H1 (cell line): ENCODE measurements around the gene TMEM35B. TPM values are rescaled to one million over a fixed set of nuclear protein-coding genes. Genes with fewer than 3 reads are reported as not detected.

Source experiments
- CTCF ChIA-PET: fragments of 300-600 bp; sonication (Branson Sonifier 250); formaldehyde crosslinking; loops from one replicate; lab custom pipeline; 2021; ENCODE audit not compliant: partially characterized antibody; lab: Charles Lee
- POLR2A ChIA-PET: fragments of 300-600 bp; sonication (Branson Sonifier 250); formaldehyde crosslinking; loops from one replicate; lab custom pipeline; 2021; ENCODE audit warnings: inconsistent platforms; ENCODE audit not compliant: partially characterized antibody; lab: Charles Lee
- DNase-seq, 2 experiments: peaks; one replicate each; pipeline versions ENCODE4 v3.0.0 to v3.0.0-alpha.2; 2010 to 2022; ENCODE audit warnings: low spot score in 2 of 2, low read depth in 1 of 2, mixed read lengths in 1 of 2
- FAIRE-seq: peaks from 2 replicates; lab custom pipeline; 2011; peaks lifted over from hg19 to GRCh38; lab: Jason Lieb, UNC
- H2AFZ ChIP-seq: 2 replicates; pipeline ENCODE4 v1.8.1; 2012; ENCODE audit warnings: low read length, inconsistent platforms
- H2AK5ac ChIP-seq: 2 replicates; pipeline ENCODE4 v1.6.1; 2013; ENCODE audit warnings: low read depth, low read length
- H2BK120ac ChIP-seq: replicated peaks from 2 replicates; pipeline ENCODE3; 2013; ENCODE audit warnings: low read depth, low read length, inconsistent platforms
- H2BK12ac ChIP-seq: 2 replicates; pipeline ENCODE4 v1.6.1; 2013; ENCODE audit warnings: low read depth, low read length
- H2BK15ac ChIP-seq: 2 replicates; pipeline ENCODE4 v1.6.1; 2013; ENCODE audit warnings: low read length
- H2BK20ac ChIP-seq: 2 replicates; pipeline ENCODE4 v1.6.1; 2013; ENCODE audit warnings: low read length
- H2BK5ac ChIP-seq: 2 replicates; pipeline ENCODE4 v1.6.1; 2013; ENCODE audit warnings: low read depth, low read length
- H3K14ac ChIP-seq: 2 replicates; pipeline ENCODE4 v1.6.1; 2013; ENCODE audit warnings: inconsistent platforms; ENCODE audit not compliant: insufficient read length
- H3K18ac ChIP-seq: 2 replicates; pipeline ENCODE4 v1.6.1; 2013; ENCODE audit warnings: low read length; ENCODE audit errors: extremely low read depth
- H3K23ac ChIP-seq: 2 replicates; pipeline ENCODE4 v1.6.1; 2013; ENCODE audit warnings: inconsistent platforms; ENCODE audit not compliant: insufficient read length
- H3K23me2 ChIP-seq: 2 replicates; pipeline ENCODE4 v1.6.1; 2013; ENCODE audit warnings: low read depth, low read length
- H3K27ac ChIP-seq: 2 replicates; pipeline ENCODE4 v1.6.1; 2011; ENCODE audit warnings: low read depth, low read length, inconsistent platforms
- H3K27me3 ChIP-seq, 4 experiments: replicated peaks in 1 of 4; 1 replicate in 1 of 4; 2 replicates in 3 of 4; pipeline versions ENCODE4 v1.6.1 to v1.8.1; 2011 to 2013; ENCODE audit warnings: low read length in 3 of 4, mild to moderate bottlenecking in 3 of 4, inconsistent platforms in 2 of 4, mixed read lengths in 2 of 4, moderate library complexity in 1 of 4; ENCODE audit not compliant: control insufficient read depth in 3 of 4, insufficient read depth in 3 of 4; ENCODE audit errors: extremely low read depth in 1 of 4
- H3K36me3 ChIP-seq, 4 experiments: 2 replicates each; pipeline versions ENCODE4 v1.6.1 to v1.8.1; 2011 to 2013; ENCODE audit warnings: mild to moderate bottlenecking in 4 of 4, low read length in 3 of 4, moderate library complexity in 2 of 4, control low read depth in 1 of 4, inconsistent platforms in 1 of 4; ENCODE audit not compliant: insufficient read depth in 4 of 4, control insufficient read depth in 2 of 4
- H3K4ac ChIP-seq: replicated peaks from 2 replicates; pipeline ENCODE3; 2013; ENCODE audit warnings: low read length, low read depth, mixed read lengths, inconsistent platforms; ENCODE audit not compliant: insufficient read length
- H3K4me1 ChIP-seq, 4 experiments: replicated peaks in 1 of 4; 1 replicate in 1 of 4; 2 replicates in 3 of 4; pipeline versions ENCODE4 v1.6.1 to v1.8.1; 2011 to 2013; ENCODE audit warnings: low read length in 3 of 4, inconsistent platforms in 2 of 4, mixed read lengths in 1 of 4; ENCODE audit not compliant: insufficient read depth in 4 of 4, control insufficient read depth in 3 of 4
- H3K4me2 ChIP-seq, 2 experiments: 2 replicates each; pipeline versions ENCODE4 v1.6.1 to v1.8.1; 2011 to 2013; ENCODE audit warnings: low read depth in 2 of 2, low read length in 2 of 2, control low read depth in 1 of 2, inconsistent platforms in 1 of 2, mild to moderate bottlenecking in 1 of 2; ENCODE audit not compliant: insufficient read depth in 1 of 2
- H3K4me3 ChIP-seq, 4 experiments: fragments of 200-600, 300-600 bp in 1 of 4; sonication (generic), shearing (Covaris generic), sonication (Bioruptor Twin) in 1 of 4; 2 replicates each; pipeline versions ENCODE4 v1.5.1 to v1.8.1; 2011 to 2016; ENCODE audit warnings: low read length in 4 of 4, low read depth in 3 of 4, control low read depth in 2 of 4, inconsistent platforms in 2 of 4, mild to moderate bottlenecking in 2 of 4, mixed read lengths in 1 of 4, moderate library complexity in 1 of 4; ENCODE audit not compliant: insufficient read depth in 2 of 4; ENCODE audit errors: extremely low read depth in 1 of 4
- H3K56ac ChIP-seq: replicated peaks from 2 replicates; pipeline ENCODE3; 2013; ENCODE audit warnings: low read depth, mild to moderate bottlenecking, mixed read lengths, low read length, inconsistent platforms; ENCODE audit not compliant: insufficient read length
- H3K79me1 ChIP-seq: 2 replicates; pipeline ENCODE4 v1.6.1; 2013; ENCODE audit warnings: low read depth, low read length, control low read depth
- H3K79me2 ChIP-seq, 2 experiments: 2 replicates each; pipeline versions ENCODE4 v1.6.1 to v1.8.1; 2012 to 2013; ENCODE audit warnings: low read length in 2 of 2, mild to moderate bottlenecking in 2 of 2, inconsistent platforms in 1 of 2; ENCODE audit not compliant: insufficient read depth in 2 of 2, control insufficient read depth in 1 of 2
- H3K9ac ChIP-seq, 4 experiments: replicated peaks in 1 of 4; 1 replicate in 1 of 4; 2 replicates in 3 of 4; pipeline versions ENCODE4 v1.6.1 to v1.8.1; 2011 to 2013; ENCODE audit warnings: low read depth in 3 of 4, low read length in 3 of 4, control low read depth in 2 of 4, mild to moderate bottlenecking in 2 of 4, moderate library complexity in 2 of 4, inconsistent platforms in 1 of 4; ENCODE audit errors: extremely low read depth in 1 of 4
- H3K9me3 ChIP-seq, 2 experiments: 2 replicates each; pipeline versions ENCODE4 v1.6.1 to v1.8.1; 2012 to 2013; ENCODE audit warnings: mild to moderate bottlenecking in 2 of 2, moderate library complexity in 2 of 2, control low read depth in 1 of 2, inconsistent platforms in 1 of 2, low read depth in 1 of 2, low read length in 1 of 2, mixed read lengths in 1 of 2; ENCODE audit not compliant: insufficient read depth in 2 of 2
- H4K20me1 ChIP-seq, 2 experiments: replicated peaks in 1 of 2; 2 replicates each; pipeline versions ENCODE3 to v1.8.1; 2011 to 2013; ENCODE audit warnings: inconsistent platforms in 2 of 2, low read length in 2 of 2, mild to moderate bottlenecking in 1 of 2; ENCODE audit not compliant: insufficient read depth in 2 of 2, control insufficient read depth in 1 of 2
- H4K5ac ChIP-seq: 2 replicates; pipeline ENCODE4 v1.6.1; 2013; ENCODE audit warnings: low read length, low read depth, mixed read lengths, inconsistent platforms; ENCODE audit not compliant: insufficient read length
- H4K8ac ChIP-seq: 2 replicates; pipeline ENCODE4 v1.8.0; 2013; ENCODE audit warnings: mild to moderate bottlenecking, moderate library complexity, low read length, inconsistent platforms; ENCODE audit not compliant: insufficient read depth; ENCODE audit errors: extremely low read depth
- H4K91ac ChIP-seq: replicated peaks from 2 replicates; pipeline ENCODE3; 2013; ENCODE audit warnings: low read length, mixed read lengths, inconsistent platforms; ENCODE audit not compliant: insufficient read length
- HDAC2 ChIP-seq, 2 experiments: fragments of 300-600 bp in 1 of 2; sonication (generic) in 1 of 2; IDR thresholded peaks; 2 replicates each; pipeline ENCODE4 v1.6.1; 2011 to 2012; ENCODE audit warnings: low read depth in 2 of 2, low read length in 2 of 2, mild to moderate bottlenecking in 2 of 2, moderate library complexity in 2 of 2, borderline replicate concordance in 1 of 2, inconsistent platforms in 1 of 2
- JUND ChIP-seq: IDR thresholded peaks from 2 replicates; pipeline ENCODE4 v1.6.1; 2011; ENCODE audit warnings: mild to moderate bottlenecking, improper control_type of control experiment, low read length
- NRF1 ChIP-seq: IDR thresholded peaks from 2 replicates; pipeline ENCODE4 v1.6.1; 2011; ENCODE audit warnings: mild to moderate bottlenecking, low read depth, low read length, improper control_type of control experiment
- SP1 ChIP-seq: IDR thresholded peaks from 2 replicates; pipeline ENCODE4 v1.6.1; 2011; ENCODE audit warnings: low read depth, low read length
- TEAD4 ChIP-seq: IDR thresholded peaks from 2 replicates; pipeline ENCODE4 v1.6.1; 2012; ENCODE audit warnings: low read depth, low read length, inconsistent platforms, mixed read lengths
- ZNF274 ChIP-seq: IDR thresholded peaks from 2 replicates; pipeline ENCODE4 v1.7.0; 2012; ENCODE audit warnings: low read length, borderline replicate concordance; ENCODE audit errors: extremely low read depth
- polyA plus RNA-seq, 7 experiments: library from polyadenylated mRNA; depleted of rRNA in 3 of 7; stranded (reverse) in 5 of 7; unstranded in 2 of 7; fragments of >200 nt in 5 of 7; fragments of 200-250 nt in 2 of 7; gene quantifications; 1 replicate in 5 of 7; 2 replicates in 1 of 7; 4 replicates in 1 of 7; pipeline versions ENCODE4 v1.2.1 to v1.2.3, GENCODE V29; 2011 to 2013; ENCODE audit warnings: missing spikeins in 2 of 7, mixed read lengths in 2 of 7
- total RNA-seq: library from RNA; stranded (reverse); fragmentation: NEBNext Ultra II Directional; extraction: Animal tissue kit (Norgen Biotek cat#: 25700); gene quantifications from 2 replicates; pipeline ENCODE4 v1.2.1, GENCODE V29; 2021

TMEM35B gene
- total and polyA plus RNA-seq, 2 of the 8 experiments (the other 6 are each of a cell fraction or from before 2014, with no cell fraction given): 10.2 to 31.1 TPM

DNA sequence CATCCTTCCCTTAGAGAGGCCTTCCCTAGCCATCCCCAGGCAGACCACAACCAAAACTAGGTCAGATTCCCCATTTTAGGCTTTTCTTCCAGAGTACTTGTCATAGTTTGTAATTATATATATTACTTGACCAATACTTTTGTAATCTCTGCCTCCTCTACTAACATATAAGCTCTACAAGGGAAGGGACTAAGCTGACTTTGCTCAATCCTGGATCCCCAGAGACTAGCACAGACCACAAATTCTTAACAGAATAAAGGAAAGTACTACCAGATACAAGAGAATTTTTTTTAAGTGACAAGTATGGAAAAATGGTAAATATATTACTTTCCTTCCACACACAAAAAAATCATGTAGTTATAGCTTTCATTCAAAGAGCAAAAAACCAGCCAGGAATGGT is 44.6 kb upstream of the TMEM35B start:
- peaks cover 1 to 2% of the 10 kb centered on the region in 2 experiments for H4K20me1 ChIP-seq
- no peak overlapping the region; a peak in 1 of 7 replicates for H3K9ac ChIP-seq
- H2BK120ac ChIP-seq: no peak overlapping the region
- POLR2A ChIA-PET: interaction anchor here (0.7 kb wide), 1 partner anchor 17 kb away, joined by 5 read pairs; no protein-coding TSS in a partner anchor
- H4K91ac ChIP-seq: no peak overlapping the region
- H2AK5ac ChIP-seq: no peak overlapping the region
- H3K79me2 ChIP-seq: no peaks in the 10 kb centered on the region
- H2BK15ac ChIP-seq: no peak overlapping the region
- H3K23ac ChIP-seq: no peak overlapping the region
- TF ChIP-seq SP1 (no peak), JUND (no peak), TEAD4 (no peak), HDAC2 (IDR thresholded peaks at IDR 0.05; ENCODE audit: borderline replicate concordance in 1 of 2, low read depth in 2 of 2, low read length in 2 of 2) (no peak), NRF1 (no peak), ZNF274 (no peak)
- no peaks in the 10 kb centered on the region for H3K79me1 ChIP-seq
- 0 out of 8 replicates have a peak, but pooled peaks cover 0 to 3% (median 0%) of the 10 kb centered on the region in 4 experiments for H3K36me3 ChIP-seq
- peaks cover 4 to 13% of the 10 kb centered on the region in 2 experiments; a peak in 3 of 4 replicates for H3K9me3 ChIP-seq
- no peak overlapping the region for H4K8ac ChIP-seq
- H3K27ac ChIP-seq: no peak overlapping the region
- H3K4me2 ChIP-seq: no peak overlapping the region
- H3K56ac ChIP-seq: no peak overlapping the region
- H3K27me3 ChIP-seq: no peaks in the 10 kb centered on the region
- no peak overlapping the region for H4K5ac ChIP-seq
- no peaks in the 10 kb centered on the region for H3K4me1 ChIP-seq
- FAIRE-seq (no peak), DNase-seq (no peak)
- H2BK12ac ChIP-seq: no peak overlapping the region
- no peak overlapping the region for H3K4ac ChIP-seq
- CTCF ChIA-PET: interaction anchor here (0.5 to 1.7 kb wide), 3 partner anchors 103 to 144 kb away, joined by 3 to 4 read pairs (median 3); no protein-coding TSS in a partner anchor
- no peak overlapping the region for H3K18ac ChIP-seq
- peaks cover 5% of the 10 kb centered on the region; the same call in 1 of the 2 replicates for H3K23me2 ChIP-seq
- no peak overlapping the region for H3K14ac ChIP-seq
- no peak overlapping the region for H2AFZ ChIP-seq
- no peak overlapping the region for H3K4me3 ChIP-seq
- H2BK5ac ChIP-seq: no peak overlapping the region
- no peak overlapping the region for H2BK20ac ChIP-seq
